PC-3 (cell line): ENCODE measurements around the gene KIF3A.

Experiments
- EZH2 ChIP-seq: fragments of 300-600 bp; sonication (generic); IDR thresholded peaks from one replicate; pipeline ENCODE4 v1.6.1; 2017; ENCODE audit warnings: antibody characterized with exemption, mild to moderate bottlenecking, low read length; ENCODE audit not compliant: unreplicated experiment
- EZH2phosphoT487 ChIP-seq: fragments of 300-600 bp; sonication (generic); IDR thresholded peaks from 2 replicates; pipeline ENCODE4 v1.6.1; 2018; ENCODE audit warnings: mild to moderate bottlenecking, antibody characterized with exemption, low read length, borderline replicate concordance
- TF ChIP-seq, protein P1 (sequence below): fragments of 300-600 bp; sonication (generic); conservative IDR thresholded peaks from 2 replicates; pipeline ENCODE4 v1.5.1; 2017; ENCODE audit warnings: antibody characterized with exemption, low read depth, mild to moderate bottlenecking, low read length

DNA sequence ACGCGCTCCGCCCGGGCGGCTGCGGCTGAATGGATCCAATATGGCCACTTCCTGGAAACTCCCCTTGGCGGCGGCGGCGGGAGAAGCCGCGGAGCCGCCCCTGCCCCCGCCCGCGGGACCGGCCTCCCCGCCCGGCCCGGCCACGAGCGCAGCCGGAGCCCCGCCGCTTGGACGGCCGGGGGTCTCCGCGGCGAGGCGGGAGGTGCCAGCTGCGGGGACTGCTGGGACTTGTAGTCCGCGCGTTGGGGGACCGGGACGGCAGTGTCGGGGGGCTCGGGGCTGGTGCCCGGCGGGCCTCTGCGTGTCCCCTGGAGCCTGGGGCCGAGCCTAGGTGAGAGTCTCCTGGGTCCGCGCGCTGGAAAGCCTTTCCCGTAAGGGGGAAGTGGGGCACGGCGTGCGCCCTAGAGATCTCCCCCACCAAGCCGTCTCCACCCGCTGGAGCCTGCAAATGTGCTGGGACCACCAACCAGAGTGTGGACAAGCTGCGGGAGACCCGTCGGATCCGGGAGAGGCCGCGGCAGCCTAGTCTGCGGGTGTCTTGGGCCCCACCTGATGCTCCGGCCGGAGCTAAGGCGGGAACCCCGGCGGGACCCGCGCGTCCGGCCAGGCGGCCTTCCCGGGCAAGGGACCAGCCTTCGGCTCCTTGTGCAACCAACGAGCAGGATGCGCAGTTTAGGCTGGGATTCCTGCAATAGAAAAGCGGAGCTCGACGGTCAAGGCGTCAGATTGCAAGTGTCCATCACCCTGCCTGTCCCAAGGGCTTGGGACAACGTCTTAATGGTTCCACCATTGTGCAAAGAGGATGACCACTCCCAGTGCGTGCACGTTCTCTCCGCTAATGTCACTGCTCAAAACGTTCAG, 40.1 kb upstream of the KIF3A start, which contains the start of gene SEPTIN8:
- TF ChIP-seq, protein P1, sequence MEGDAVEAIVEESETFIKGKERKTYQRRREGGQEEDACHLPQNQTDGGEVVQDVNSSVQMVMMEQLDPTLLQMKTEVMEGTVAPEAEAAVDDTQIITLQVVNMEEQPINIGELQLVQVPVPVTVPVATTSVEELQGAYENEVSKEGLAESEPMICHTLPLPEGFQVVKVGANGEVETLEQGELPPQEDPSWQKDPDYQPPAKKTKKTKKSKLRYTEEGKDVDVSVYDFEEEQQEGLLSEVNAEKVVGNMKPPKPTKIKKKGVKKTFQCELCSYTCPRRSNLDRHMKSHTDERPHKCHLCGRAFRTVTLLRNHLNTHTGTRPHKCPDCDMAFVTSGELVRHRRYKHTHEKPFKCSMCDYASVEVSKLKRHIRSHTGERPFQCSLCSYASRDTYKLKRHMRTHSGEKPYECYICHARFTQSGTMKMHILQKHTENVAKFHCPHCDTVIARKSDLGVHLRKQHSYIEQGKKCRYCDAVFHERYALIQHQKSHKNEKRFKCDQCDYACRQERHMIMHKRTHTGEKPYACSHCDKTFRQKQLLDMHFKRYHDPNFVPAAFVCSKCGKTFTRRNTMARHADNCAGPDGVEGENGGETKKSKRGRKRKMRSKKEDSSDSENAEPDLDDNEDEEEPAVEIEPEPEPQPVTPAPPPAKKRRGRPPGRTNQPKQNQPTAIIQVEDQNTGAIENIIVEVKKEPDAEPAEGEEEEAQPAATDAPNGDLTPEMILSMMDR, result no peak
- TF ChIP-seq EZH2 (no peak), EZH2phosphoT487 (no peak)
